Osteocyte (in vitro differentiated cells): ENCODE results near the gene EXOC6B. TPM values are rescaled to one million over a fixed set of nuclear protein-coding genes. Genes with fewer than 3 reads are reported as not detected.
A peak's percentile ranks its signal among the peaks of the same experiment; 100 is the strongest.

Experiments used
- DNase-seq: peaks from one replicate; pipeline ENCODE4 v3.0.0; 2021; ENCODE audit warnings: mixed read lengths; ENCODE audit not compliant: unreplicated experiment; ENCODE audit errors: extremely low spot score
- H3K27ac Mint-ChIP-seq: one replicate; pipeline ENCODE4 v1.8.0; 2021; ENCODE audit warnings: mild to moderate bottlenecking, mixed read lengths; ENCODE audit not compliant: unreplicated experiment
- H3K27me3 Mint-ChIP-seq: one replicate; pipeline ENCODE4 v1.8.0; 2021; ENCODE audit warnings: mixed read lengths; ENCODE audit not compliant: unreplicated experiment
- H3K36me3 Mint-ChIP-seq: one replicate; pipeline ENCODE4 v1.8.0; 2021; ENCODE audit warnings: mixed read lengths; ENCODE audit not compliant: unreplicated experiment
- H3K4me1 Mint-ChIP-seq: one replicate; pipeline ENCODE4 v1.8.0; 2021; ENCODE audit warnings: mixed read lengths; ENCODE audit not compliant: unreplicated experiment
- H3K4me3 Mint-ChIP-seq: one replicate; pipeline ENCODE4 v1.8.0; 2021; ENCODE audit warnings: mild to moderate bottlenecking, moderate library complexity, mixed read lengths; ENCODE audit not compliant: unreplicated experiment
- H3K9me3 Mint-ChIP-seq: one replicate; pipeline ENCODE4 v1.8.0; 2021; ENCODE audit warnings: mixed read lengths; ENCODE audit not compliant: unreplicated experiment
- CTCF ChIP-seq: fragments of 200-600 bp; sonication (generic); IDR thresholded peaks from 2 replicates; pipeline ENCODE4 v1.5.0; 2021; ENCODE audit warnings: antibody characterized with exemption, mild to moderate bottlenecking, moderate library complexity
- total RNA-seq: library from RNA; stranded (reverse); gene quantifications from 2 replicates; pipeline ENCODE4 v1.2.1, GENCODE V29; 2021

The EXOC6B gene
- total RNA-seq, 1 donor from 2014 or later = 33.8 TPM

- Mint-ChIP-seq H3K4me3 (no peak overlapping the region), H3K27ac (no peak overlapping the region), H3K9me3 (no peaks in the 10 kb centered on the region), H3K27me3 (no peaks in the 10 kb centered on the region), H3K36me3 (peaks cover 5% of the 10 kb centered on the region), H3K4me1 (no peaks in the 10 kb centered on the region)
- TF ChIP-seq CTCF = no peak
- DNase-seq = no peak
Measured at GRCh38 chr2:72326759-72327158, 499.1 kb downstream of the EXOC6B start.

GRCh38 chr2:72325592-72326422 lies 500.0 kb downstream of the EXOC6B start:
- peak; percentile 48 for TF ChIP-seq CTCF
- Mint-ChIP-seq H3K27me3 (no peaks in the 10 kb centered on the region), H3K4me3 (no peak overlapping the region), H3K9me3 (no peaks in the 10 kb centered on the region), H3K27ac (no peak overlapping the region), H3K36me3 (peaks cover 5% of the 10 kb centered on the region), H3K4me1 (no peaks in the 10 kb centered on the region)
- DNase-seq = no peak

- DNase-seq = no peak
- TF ChIP-seq CTCF = no peak
- Mint-ChIP-seq H3K4me1 (no peaks in the 10 kb centered on the region), H3K36me3 (no peaks in the 10 kb centered on the region), H3K4me3 (no peak overlapping the region), H3K27ac (no peak overlapping the region), H3K27me3 (no peaks in the 10 kb centered on the region), H3K9me3 (no peaks in the 10 kb centered on the region)
Measured at GRCh38 chr2:72316774-72317173, 509.1 kb downstream of the EXOC6B start.

GRCh38 chr2:72300147-72300684 lies 525.6 kb downstream of the EXOC6B start:
- no peak for DNase-seq
- Mint-ChIP-seq H3K27ac (no peak overlapping the region), H3K9me3 (peaks cover 11% of the 10 kb centered on the region), H3K36me3 (peaks cover 1% of the 10 kb centered on the region), H3K4me1 (no peaks in the 10 kb centered on the region), H3K4me3 (no peak overlapping the region), H3K27me3 (no peaks in the 10 kb centered on the region)
- TF ChIP-seq CTCF = no peak

- Mint-ChIP-seq H3K4me1 (peaks cover 16% of the 10 kb centered on the region), H3K9me3 (peaks cover 11% of the 10 kb centered on the region), H3K27ac (peak overlapping the region; percentile 29), H3K4me3 (no peak overlapping the region), H3K36me3 (no peaks in the 10 kb centered on the region), H3K27me3 (no peaks in the 10 kb centered on the region)
- TF ChIP-seq CTCF = no peak
- DNase-seq = no peak
Measured at GRCh38 chr2:72293620-72294019, 532.2 kb downstream of the EXOC6B start.
